Erythroblast (primary cell): Measurements from ENCODE around the gene SLC19A3.

Experiments used
- GATA1 ChIP-seq: IDR thresholded peaks from 2 replicates; pipeline ENCODE4 v1.6.1; 2011; ENCODE audit warnings: low read depth, mild to moderate bottlenecking, control low read depth, low read length, moderate library complexity
- POLR2A ChIP-seq: IDR thresholded peaks from 2 replicates; pipeline ENCODE4 v1.6.1; 2011; ENCODE audit warnings: mild to moderate bottlenecking, low read length

DNA sequence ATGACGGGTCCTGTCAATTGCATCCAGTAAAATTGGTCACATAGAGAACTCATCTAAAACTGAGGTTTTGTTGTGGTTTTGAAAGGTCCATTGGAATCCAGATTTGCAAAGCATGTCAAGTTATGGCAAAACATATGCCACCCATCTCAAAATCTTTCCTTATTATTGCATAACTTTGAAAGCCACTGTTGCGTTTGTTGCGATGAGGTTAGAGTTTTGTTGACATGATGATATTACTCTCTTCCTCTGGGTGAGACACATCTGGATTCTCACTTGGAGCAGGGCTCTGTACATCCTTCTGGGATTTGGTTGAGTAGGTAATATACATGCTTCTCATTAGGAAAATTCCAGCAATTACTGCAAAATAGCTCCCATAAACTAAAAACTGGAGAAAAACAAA, 30.6 kb downstream of the SLC19A3 start:
- TF ChIP-seq POLR2A: no peak
- TF ChIP-seq GATA1: no peak
